HG03520 (cell line): Measurements from ENCODE around the gene CA12.
"Not testable (repeated sequence)": the region's sequence is repeated elsewhere in the genome, so short reads cannot be mapped to it uniquely, and the experiment has no call there.

Experiments used
- ATAC-seq: cut with Tn5 transposase; IDR thresholded peaks from one replicate; pipeline ENCODE4 v1.9.1; 2021; ENCODE audit warnings: mild to moderate bottlenecking, moderate library complexity; ENCODE audit not compliant: unreplicated experiment

CA12 gene

DNA sequence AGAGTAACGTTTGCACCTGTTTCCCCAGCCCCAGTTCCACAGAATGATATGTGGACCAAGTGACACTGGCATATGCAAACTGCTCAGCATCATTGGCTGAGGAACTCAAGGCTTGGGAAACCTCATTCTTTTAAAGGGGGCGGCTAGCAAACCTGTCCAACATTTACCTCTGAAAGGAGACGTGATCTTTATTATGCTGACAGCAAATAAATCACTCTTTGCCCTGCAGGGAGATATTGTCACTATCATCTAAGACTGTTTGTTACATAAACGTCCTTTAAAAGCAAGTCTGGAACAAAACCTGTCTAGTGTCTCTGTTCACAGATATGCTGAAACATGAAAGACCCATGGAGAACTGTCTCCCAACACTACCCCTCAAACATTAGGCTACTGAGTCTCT, 21.5 kb downstream of the CA12 start:
- ATAC-seq = no peak

GRCh38 chr15:63358241-63359029, 23.2 kb downstream of the CA12 start:
- no peak for ATAC-seq

- ATAC-seq = no peak
These were observed 23.9 kb downstream of the CA12 start for GRCh38 chr15:63357731-63358130.

DNA sequence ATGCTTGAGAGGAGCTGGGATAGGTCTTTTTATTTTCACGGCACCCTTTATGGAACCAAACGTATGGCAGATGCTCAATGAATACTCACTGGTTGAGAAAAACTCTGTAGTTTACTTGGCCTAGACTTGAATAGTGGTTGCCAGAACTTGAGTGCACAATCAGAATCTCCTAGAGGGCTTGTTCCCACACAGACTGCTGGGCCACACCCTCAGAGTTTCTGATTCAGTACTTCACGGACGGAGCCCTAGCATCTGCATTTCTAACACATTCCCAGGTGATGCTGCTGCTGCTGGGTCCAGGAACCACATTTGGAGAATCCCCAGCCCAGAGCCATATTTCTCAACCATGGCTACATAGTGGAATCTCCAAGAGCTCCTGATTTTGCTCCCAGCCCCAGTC, 24.6 kb downstream of the CA12 start:
- no peak for ATAC-seq

DNA sequence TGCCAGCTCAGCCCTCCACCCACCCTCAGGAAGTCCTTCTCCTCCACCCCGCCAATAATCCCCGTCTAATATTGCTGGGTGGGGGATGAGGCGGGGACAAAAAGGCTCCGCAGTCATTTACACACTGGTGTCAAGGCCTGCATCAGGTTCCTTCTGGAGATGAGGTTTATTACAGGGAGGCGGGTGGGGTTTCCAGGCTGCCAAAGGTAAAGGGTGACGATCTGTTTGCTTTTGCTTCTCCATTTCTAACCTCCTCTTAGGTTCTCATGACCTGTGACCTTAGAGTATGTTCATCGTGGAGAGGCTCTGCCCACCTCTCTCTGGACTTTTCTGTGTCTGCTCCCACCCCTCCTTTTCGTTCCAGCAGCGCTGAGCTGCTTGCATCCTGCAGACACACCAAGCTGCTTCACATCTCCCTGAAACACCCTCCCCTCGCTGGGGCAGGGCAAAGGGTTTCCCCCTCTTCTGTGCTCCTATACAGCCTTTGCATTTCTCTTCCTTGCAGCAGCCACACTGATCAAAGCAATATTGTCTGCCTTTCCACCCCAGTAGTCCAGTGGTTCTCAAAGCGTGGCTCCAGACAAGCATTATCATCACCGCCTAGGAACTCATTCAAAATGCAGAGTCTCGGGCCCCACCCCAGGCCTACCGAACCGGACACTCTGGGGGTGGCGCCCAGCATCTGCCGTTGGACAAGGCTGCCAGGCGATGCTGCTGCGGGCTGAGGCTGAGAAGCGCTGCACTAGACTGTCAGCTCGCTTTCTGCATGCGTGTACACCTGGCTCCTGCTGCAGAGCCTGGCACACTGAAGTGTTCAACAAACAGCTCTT, 26.6 kb downstream of the CA12 start:
- no peak for ATAC-seq

DNA sequence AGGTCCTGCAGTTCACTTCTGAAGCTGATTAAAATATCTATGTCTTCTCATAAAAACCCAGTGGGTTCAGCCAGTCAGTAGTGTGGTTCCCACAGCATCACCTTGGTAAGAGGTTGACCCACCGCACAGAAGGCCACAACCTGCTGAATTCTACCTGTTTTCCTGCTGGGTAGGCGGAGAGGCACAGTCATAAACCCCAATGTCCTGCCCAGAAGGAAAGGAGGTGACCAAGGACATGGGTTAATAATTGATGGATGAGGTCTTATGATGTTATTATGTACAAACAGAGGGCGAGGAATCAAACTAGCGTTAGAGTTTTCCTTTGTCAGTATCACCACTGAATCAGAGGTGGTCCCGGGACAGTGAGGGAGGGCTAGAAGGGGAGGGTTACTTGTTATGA, 27.8 kb downstream of the CA12 start:
- no peak for ATAC-seq

GRCh38 chr15:63353261-63353660, 28.4 kb downstream of the CA12 start:
- ATAC-seq = no peak

DNA sequence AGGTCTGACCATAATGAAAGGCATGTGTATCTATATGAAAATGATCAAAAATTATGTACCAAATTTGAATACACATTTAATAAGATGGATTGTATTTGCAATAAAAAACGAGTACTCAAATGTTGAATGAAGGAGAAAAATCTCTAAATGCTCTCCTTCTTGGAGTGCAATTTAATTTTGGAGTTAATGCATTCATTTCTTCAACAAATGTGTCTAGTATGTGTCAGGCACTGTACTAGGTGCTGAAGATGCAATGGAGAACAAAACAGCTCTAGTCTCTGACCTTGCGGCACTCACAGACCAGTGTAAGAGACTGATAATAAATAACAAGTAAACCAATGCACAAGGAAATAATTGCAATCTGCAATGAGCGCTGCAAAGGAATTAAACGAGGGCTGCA, 28.8 kb downstream of the CA12 start:
- ATAC-seq = no peak

DNA sequence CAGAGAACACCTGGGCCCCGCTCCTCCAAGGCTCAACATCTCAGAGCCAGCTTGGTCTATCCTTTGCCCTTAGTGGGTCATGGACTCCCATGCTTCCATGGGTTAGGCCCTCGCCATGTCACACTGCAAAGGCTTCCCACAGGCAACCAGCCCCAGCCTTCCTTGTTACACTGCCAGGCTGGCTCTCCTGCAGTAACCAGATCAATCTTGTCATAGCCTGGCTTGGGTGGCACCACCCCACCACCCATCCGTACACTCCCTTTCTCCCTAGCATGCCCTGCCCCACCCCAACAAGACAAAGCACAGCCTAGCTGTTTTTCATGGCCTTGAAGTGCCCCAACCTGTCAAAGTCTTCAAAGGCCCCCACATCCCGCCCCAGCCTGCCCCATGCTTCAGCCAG, 30.5 kb downstream of the CA12 start:
- no peak for ATAC-seq

GRCh38 chr15:63350178-63350621, 31.4 kb downstream of the CA12 start:
- no peak for ATAC-seq

GRCh38 chr15:63349621-63350020, 32.0 kb downstream of the CA12 start:
- ATAC-seq = no peak

DNA sequence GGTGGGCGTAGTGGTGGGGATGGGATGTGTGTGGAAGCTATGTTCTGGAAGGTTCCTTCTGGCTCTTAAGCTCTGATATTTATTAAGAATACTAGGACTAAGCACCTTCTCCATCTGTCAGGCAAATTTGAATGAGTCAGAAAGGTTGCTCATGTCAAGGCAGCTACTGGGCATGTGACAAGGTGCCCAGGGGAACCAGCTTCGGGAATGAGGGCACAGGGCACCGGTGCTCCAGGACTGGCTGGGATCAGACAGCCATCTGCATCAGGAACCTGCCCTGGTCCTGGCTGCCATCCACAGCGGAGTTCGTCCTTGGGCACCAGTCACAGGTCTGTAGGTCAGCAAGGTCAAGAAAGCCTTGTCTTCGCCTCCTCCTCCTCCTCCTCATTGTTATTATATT, 32.5 kb downstream of the CA12 start:
- ATAC-seq = no peak

DNA sequence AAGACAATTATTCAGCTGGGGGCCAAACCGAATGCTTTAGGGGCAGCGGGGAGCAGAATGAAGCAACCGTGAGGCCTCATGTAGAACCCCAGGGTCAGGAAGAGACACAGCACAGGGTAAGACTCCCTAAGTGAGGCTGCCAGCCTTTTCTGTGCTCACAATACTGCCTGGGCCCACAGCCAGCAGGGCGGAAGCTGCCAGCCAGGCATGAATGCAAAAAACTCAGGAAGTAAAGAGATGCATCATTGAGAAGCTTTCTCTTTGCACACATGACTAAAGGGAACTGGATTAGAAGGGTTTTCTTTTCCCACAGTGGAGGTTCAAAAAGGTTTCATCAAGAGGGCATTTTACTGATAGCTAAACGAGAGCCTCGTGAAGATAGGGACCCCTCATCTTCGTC, 33.3 kb downstream of the CA12 start:
- ATAC-seq = no peak

GRCh38 chr15:63347074-63347857, 34.4 kb downstream of the CA12 start:
- ATAC-seq = no peak

GRCh38 chr15:63345391-63345752, 36.3 kb downstream of the CA12 start:
- ATAC-seq = no peak

- ATAC-seq = no peak
These were observed 36.8 kb downstream of the CA12 start for GRCh38 chr15:63344731-63345390.

GRCh38 chr15:63342996-63343562, 38.6 kb downstream of the CA12 start:
- not testable (repeated sequence) for ATAC-seq

GRCh38 chr15:63341898-63342297, 39.7 kb downstream of the CA12 start:
- ATAC-seq = no peak

GRCh38 chr15:63340878-63341277, 40.8 kb downstream of the CA12 start:
- ATAC-seq = no peak

GRCh38 chr15:63340353-63340752, 41.3 kb downstream of the CA12 start:
- ATAC-seq = no peak

- no peak for ATAC-seq
These were observed 41.8 kb downstream of the CA12 start for GRCh38 chr15:63339836-63340235.
